ENCODE measurements around the gene CBFA2T2. TPM values are rescaled to one million over a fixed set of nuclear protein-coding genes. Genes with fewer than 3 reads are reported as not detected.

CBFA2T2 gene
- total RNA-seq, 2 experiments from 2014 or later, result 10.2 to 10.9 TPM

GRCh38 chr20:33576432-33577125, 86.7 kb downstream of the CBFA2T2 start:
- Mint-ChIP-seq H3K4me1 (ENCODE audit: low read depth) (peaks cover 8% of the 10 kb centered on the region), H3K9me3 (no peaks in the 10 kb centered on the region), H3K36me3 (ENCODE audit: low read depth) (no peaks in the 10 kb centered on the region), H3K27me3 (no peaks in the 10 kb centered on the region), H3K4me3 (no peak overlapping the region), H3K27ac (no peak overlapping the region)
- ATAC-seq (no peak), DNase-seq (no peak)
- ChIA-PET CTCF (interaction anchor here (1.0 to 1.4 kb wide), 2 partner anchors 12 to 20 kb away, joined by 3 to 4 read pairs; no protein-coding TSS in a partner anchor), POLR2A (interaction anchor here (0.9 kb wide), 1 partner anchor 31 kb away, joined by 4 read pairs; no protein-coding TSS in a partner anchor)
- TF ChIP-seq CTCF (IDR thresholded peaks at IDR 0.05), result no peak
- intact Hi-C loops (cut with micrococcal nuclease), result no loop called here

- ChIA-PET POLR2A (interaction anchor here (0.9 kb wide), 1 partner anchor 133 kb away, joined by 3 read pairs; no protein-coding TSS in a partner anchor), CTCF (no interaction called here)
- Mint-ChIP-seq H3K4me3 (no peak overlapping the region), H3K9me3 (no peaks in the 10 kb centered on the region), H3K27ac (no peak overlapping the region), H3K27me3 (no peaks in the 10 kb centered on the region), H3K36me3 (ENCODE audit: low read depth) (no peaks in the 10 kb centered on the region), H3K4me1 (ENCODE audit: low read depth) (peaks cover 7% of the 10 kb centered on the region)
- intact Hi-C loops (cut with micrococcal nuclease), result no loop called here
- ATAC-seq (no peak), DNase-seq (no peak)
- TF ChIP-seq CTCF (IDR thresholded peaks at IDR 0.05), result no peak
Observed at GRCh38 chr20:33578510-33578909, 88.6 kb downstream of the CBFA2T2 start.

- intact Hi-C loops (cut with micrococcal nuclease), result no loop called here
- ATAC-seq, result no peak
- Mint-ChIP-seq H3K27ac (no peak overlapping the region), H3K9me3 (no peaks in the 10 kb centered on the region), H3K36me3 (ENCODE audit: low read depth) (no peaks in the 10 kb centered on the region), H3K27me3 (no peaks in the 10 kb centered on the region), H3K4me3 (no peak overlapping the region), H3K4me1 (ENCODE audit: low read depth) (peaks cover 7% of the 10 kb centered on the region)
- CTCF ChIA-PET, result interaction anchor here (1.2 kb wide), 1 partner anchor 94 kb away, joined by 3 read pairs; no protein-coding TSS in a partner anchor
- DNase-seq, result no peak
- POLR2A ChIA-PET, result no interaction called here
- TF ChIP-seq CTCF (IDR thresholded peaks at IDR 0.05), result no peak
Observed at GRCh38 chr20:33583143-33583542, 93.2 kb downstream of the CBFA2T2 start.

- no peak for ATAC-seq
- no peaks in the 10 kb centered on the region for H3K9me3 Mint-ChIP-seq
- H3K27ac Mint-ChIP-seq, result no peak overlapping the region
- intact Hi-C loops (cut with micrococcal nuclease), result no loop called here
- ChIA-PET CTCF (interaction anchor here (1.0 to 1.6 kb wide), 2 partner anchors 9 to 34 kb away, joined by 4 to 5 read pairs; no protein-coding TSS in a partner anchor), POLR2A (no interaction called here)
- TF ChIP-seq CTCF (IDR thresholded peaks at IDR 0.05), result no peak
- peaks cover 7% of the 10 kb centered on the region for H3K4me1 Mint-ChIP-seq (ENCODE audit: low read depth)
- no peak overlapping the region for H3K4me3 Mint-ChIP-seq
- no peaks in the 10 kb centered on the region for H3K36me3 Mint-ChIP-seq (ENCODE audit: low read depth)
- no peaks in the 10 kb centered on the region for H3K27me3 Mint-ChIP-seq
- no peak for DNase-seq
Observed at GRCh38 chr20:33584976-33585375, 95.1 kb downstream of the CBFA2T2 start.

GRCh38 chr20:33585413-33585812, 95.5 kb downstream of the CBFA2T2 start:
- intact Hi-C loops (cut with micrococcal nuclease), result no loop called here
- H3K36me3 Mint-ChIP-seq (ENCODE audit: low read depth), result no peaks in the 10 kb centered on the region
- CTCF ChIA-PET, result interaction anchor here (0.6 to 1.6 kb wide), 2 partner anchors 35 to 243 kb away, joined by 4 to 5 read pairs; no protein-coding TSS in a partner anchor
- no peak for ATAC-seq
- DNase-seq, result no peak
- POLR2A ChIA-PET, result no interaction called here
- H3K27ac Mint-ChIP-seq, result no peak overlapping the region
- H3K4me3 Mint-ChIP-seq, result no peak overlapping the region
- H3K27me3 Mint-ChIP-seq, result no peaks in the 10 kb centered on the region
- H3K9me3 Mint-ChIP-seq, result no peaks in the 10 kb centered on the region
- peaks cover 7% of the 10 kb centered on the region for H3K4me1 Mint-ChIP-seq (ENCODE audit: low read depth)
- TF ChIP-seq CTCF (IDR thresholded peaks at IDR 0.05), result no peak
